Caco-2 (cell line): ENCODE measurements around the gene TMEM117. TPM values are rescaled to one million over a fixed set of nuclear protein-coding genes. Genes with fewer than 3 reads are reported as not detected.

ENCODE experiments used
- BruUV-seq: library from RNA; stranded (reverse); fragments of 400-500 nt; replicated peaks from 2 replicates; lab custom pipeline; 2021; lab: Mats Ljungman, UMichigan
- CTCF ChIA-PET: fragments of 300-600 bp; sonication (Branson Sonifier 250); formaldehyde crosslinking; loops from one replicate; lab custom pipeline; 2022; ENCODE audit warnings: antibody characterized with exemption; lab: Charles Lee
- POLR2A ChIA-PET: fragments of 300-600 bp; sonication (Branson Sonifier 250); formaldehyde crosslinking; loops from one replicate; lab custom pipeline; 2022; ENCODE audit warnings: antibody characterized with exemption; lab: Charles Lee
- DNase-seq, 2 experiments: peaks; one replicate each; pipeline versions ENCODE4 v3.0.0 to v3.0.0-alpha.2; 2020 to 2022
- H3K27me3 ChIP-seq: replicated peaks from 2 replicates; pipeline ENCODE4 v1.6.0; 2011; ENCODE audit warnings: low read length; ENCODE audit not compliant: control insufficient read depth, insufficient read depth
- H3K36me3 ChIP-seq: 2 replicates; pipeline ENCODE4 v1.5.1; 2011; ENCODE audit warnings: low read length; ENCODE audit not compliant: control insufficient read depth, insufficient read depth
- H3K4me1 ChIP-seq: fragments of 250-450 bp; sonication (Bioruptor Pico); 2 replicates; pipeline ENCODE4 v1.5.1; 2020; ENCODE audit warnings: mild to moderate bottlenecking
- H3K4me3 ChIP-seq: 2 replicates; pipeline ENCODE4 v1.5.1; 2011; ENCODE audit warnings: low read depth, mild to moderate bottlenecking, control low read depth, low read length
- H3K9me3 ChIP-seq: fragments of 250-450 bp; sonication (Bioruptor Pico); 2 replicates; pipeline ENCODE4 v1.5.1; 2020; ENCODE audit warnings: mild to moderate bottlenecking, moderate library complexity
- H3K27ac Mint-ChIP-seq: one replicate; pipeline ENCODE4 v1.8.0; 2022; ENCODE audit warnings: mixed read lengths; ENCODE audit not compliant: unreplicated experiment
- H3K27me3 Mint-ChIP-seq: one replicate; pipeline ENCODE4 v1.8.0; 2022; ENCODE audit warnings: mixed read lengths; ENCODE audit not compliant: insufficient read depth, unreplicated experiment
- H3K36me3 Mint-ChIP-seq: one replicate; pipeline ENCODE4 v1.8.0; 2022; ENCODE audit warnings: mild to moderate bottlenecking, mixed read lengths; ENCODE audit not compliant: insufficient read depth, unreplicated experiment
- H3K4me1 Mint-ChIP-seq: one replicate; pipeline ENCODE4 v1.8.0; 2022; ENCODE audit warnings: low read depth, mixed read lengths; ENCODE audit not compliant: unreplicated experiment
- H3K4me3 Mint-ChIP-seq: one replicate; pipeline ENCODE4 v1.8.0; 2022; ENCODE audit warnings: mild to moderate bottlenecking, moderate library complexity, mixed read lengths; ENCODE audit not compliant: unreplicated experiment
- H3K9me3 Mint-ChIP-seq: one replicate; pipeline ENCODE4 v1.8.0; 2022; ENCODE audit warnings: mixed read lengths; ENCODE audit not compliant: unreplicated experiment
- intact Hi-C: fragments of 100-400 bp; cut with micrococcal nuclease; formaldehyde crosslinking; loops from one replicate; pipeline ENCODE4 v1.10.0; 2022; ENCODE audit not compliant: unreplicated experiment
- total RNA-seq: library from RNA; stranded (reverse); gene quantifications from 2 replicates; pipeline ENCODE4 v1.2.3, GENCODE V29; 2022
- TF ChIP-seq, protein P1 (sequence below), 2 experiments: fragments of 200-600 bp in 1 of 2; IDR thresholded peaks; 1 replicate in 1 of 2; 2 replicates in 1 of 2; pipeline versions ENCODE4 v1.5.1 to v1.8.0; 2011 to 2022; ENCODE audit warnings: antibody characterized with exemption in 1 of 2, control low read depth in 1 of 2, inconsistent platforms in 1 of 2, low read depth in 1 of 2, low read length in 1 of 2, mild to moderate bottlenecking in 1 of 2, moderate library complexity in 1 of 2; ENCODE audit not compliant: insufficient read depth in 1 of 2, severe bottlenecking in 1 of 2, unreplicated experiment in 1 of 2

The TMEM117 gene
- total RNA-seq, 1 experiment from 2014 or later, result 34.1 TPM

DNA sequence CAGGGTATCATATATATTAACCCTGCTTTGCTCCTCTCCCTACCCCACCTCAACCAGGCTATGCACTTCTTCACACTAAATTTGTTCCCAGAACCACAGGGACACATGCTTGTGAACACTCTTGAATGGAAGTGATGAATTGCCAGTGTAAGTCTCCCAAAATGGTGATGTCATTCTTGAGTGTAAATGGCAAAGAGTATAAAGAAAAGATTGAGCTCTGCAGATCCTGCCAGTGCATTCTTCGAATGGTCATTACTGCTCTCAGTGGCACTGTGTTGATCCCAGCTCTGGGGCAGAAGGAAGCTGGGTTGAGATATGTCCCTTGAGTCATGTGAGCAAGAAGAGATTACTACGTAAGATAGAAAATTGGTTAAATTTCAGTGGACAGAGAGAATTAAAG, 313.1 kb downstream of the TMEM117 start:
- no peak for DNase-seq
- H3K27me3 Mint-ChIP-seq, result no peaks in the 10 kb centered on the region
- CTCF ChIA-PET, result no interaction called here
- BruUV-seq, result no TSS peak
- no peak overlapping the region for H3K4me3 Mint-ChIP-seq
- H3K9me3 Mint-ChIP-seq, result no peaks in the 10 kb centered on the region
- no peak overlapping the region for H3K4me3 ChIP-seq
- no peaks in the 10 kb centered on the region for H3K27me3 ChIP-seq
- no peak overlapping the region for H3K27ac Mint-ChIP-seq
- POLR2A ChIA-PET, result no interaction called here
- H3K36me3 Mint-ChIP-seq, result no peaks in the 10 kb centered on the region
- no peaks in the 10 kb centered on the region; the same call in 1 of the 2 replicates for H3K36me3 ChIP-seq
- no peaks in the 10 kb centered on the region for H3K9me3 ChIP-seq
- TF ChIP-seq, protein P1, sequence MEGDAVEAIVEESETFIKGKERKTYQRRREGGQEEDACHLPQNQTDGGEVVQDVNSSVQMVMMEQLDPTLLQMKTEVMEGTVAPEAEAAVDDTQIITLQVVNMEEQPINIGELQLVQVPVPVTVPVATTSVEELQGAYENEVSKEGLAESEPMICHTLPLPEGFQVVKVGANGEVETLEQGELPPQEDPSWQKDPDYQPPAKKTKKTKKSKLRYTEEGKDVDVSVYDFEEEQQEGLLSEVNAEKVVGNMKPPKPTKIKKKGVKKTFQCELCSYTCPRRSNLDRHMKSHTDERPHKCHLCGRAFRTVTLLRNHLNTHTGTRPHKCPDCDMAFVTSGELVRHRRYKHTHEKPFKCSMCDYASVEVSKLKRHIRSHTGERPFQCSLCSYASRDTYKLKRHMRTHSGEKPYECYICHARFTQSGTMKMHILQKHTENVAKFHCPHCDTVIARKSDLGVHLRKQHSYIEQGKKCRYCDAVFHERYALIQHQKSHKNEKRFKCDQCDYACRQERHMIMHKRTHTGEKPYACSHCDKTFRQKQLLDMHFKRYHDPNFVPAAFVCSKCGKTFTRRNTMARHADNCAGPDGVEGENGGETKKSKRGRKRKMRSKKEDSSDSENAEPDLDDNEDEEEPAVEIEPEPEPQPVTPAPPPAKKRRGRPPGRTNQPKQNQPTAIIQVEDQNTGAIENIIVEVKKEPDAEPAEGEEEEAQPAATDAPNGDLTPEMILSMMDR (IDR thresholded peaks at IDR 0.05; ENCODE audit: insufficient read depth in 1 of 2, low read depth in 1 of 2, low read length in 1 of 2, severe bottlenecking in 1 of 2, unreplicated experiment in 1 of 2), result no peak
- H3K4me1 Mint-ChIP-seq, result no peaks in the 10 kb centered on the region
- intact Hi-C loops, result no loop called here
- H3K4me1 ChIP-seq, result no peaks in the 10 kb centered on the region

DNA sequence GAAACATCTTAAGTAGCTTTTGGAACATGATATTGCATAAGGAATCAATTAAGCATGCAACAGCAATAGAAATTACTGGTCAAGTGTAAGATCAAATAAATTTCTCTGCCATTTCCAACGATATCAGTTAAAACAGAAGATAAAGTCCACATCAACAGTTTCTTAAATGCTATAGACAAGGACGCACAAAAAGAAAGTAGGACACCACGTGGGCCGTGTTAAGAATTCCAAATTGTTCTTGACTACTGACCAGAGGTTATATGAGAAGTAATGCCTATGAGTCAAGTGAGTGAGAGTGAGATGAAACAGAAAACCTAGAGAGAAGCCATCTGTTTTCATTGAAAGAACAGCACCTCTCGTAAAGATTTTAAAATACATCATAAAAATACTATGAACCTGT, 318.2 kb downstream of the TMEM117 start:
- ChIA-PET POLR2A (no interaction called here), CTCF (no interaction called here)
- no peaks in the 10 kb centered on the region for H3K36me3 ChIP-seq
- Mint-ChIP-seq H3K4me3 (no peak overlapping the region), H3K27me3 (no peaks in the 10 kb centered on the region), H3K27ac (no peak overlapping the region), H3K36me3 (no peaks in the 10 kb centered on the region), H3K4me1 (peaks cover 6% of the 10 kb centered on the region), H3K9me3 (no peaks in the 10 kb centered on the region)
- H3K4me3 ChIP-seq, result no peak overlapping the region
- intact Hi-C loops, result no loop called here
- TF ChIP-seq, protein P1 (IDR thresholded peaks at IDR 0.05; ENCODE audit: insufficient read depth in 1 of 2, low read depth in 1 of 2, low read length in 1 of 2, severe bottlenecking in 1 of 2, unreplicated experiment in 1 of 2), result no peak
- no peak for DNase-seq
- no TSS peak for BruUV-seq
- no peaks in the 10 kb centered on the region for H3K27me3 ChIP-seq
- H3K9me3 ChIP-seq, result no peaks in the 10 kb centered on the region
- no peaks in the 10 kb centered on the region for H3K4me1 ChIP-seq

DNA sequence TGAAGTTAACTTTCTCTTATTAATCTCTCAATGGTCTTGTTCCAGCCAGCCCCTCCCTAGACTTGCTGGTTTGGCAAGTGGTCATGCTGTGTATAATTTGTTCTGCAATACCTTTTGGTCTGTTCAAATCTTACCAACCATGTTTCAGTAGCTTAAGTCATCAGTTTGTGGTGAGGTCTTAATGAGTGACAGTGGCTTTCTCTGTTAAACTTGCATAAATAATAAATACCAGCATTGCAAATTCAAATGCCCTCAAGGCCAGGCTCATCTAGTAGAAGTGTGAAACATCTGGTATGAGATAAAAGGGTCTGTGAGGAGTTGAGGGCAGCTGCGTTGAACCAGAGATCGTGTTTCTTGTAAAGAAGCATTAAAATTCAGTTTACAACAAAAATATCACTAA, 319.5 kb downstream of the TMEM117 start:
- CTCF ChIA-PET, result no interaction called here
- Histone ChIP-seq H3K4me1 (no peaks in the 10 kb centered on the region), H3K4me3 (no peak overlapping the region), H3K9me3 (no peaks in the 10 kb centered on the region), H3K27me3 (no peaks in the 10 kb centered on the region), H3K36me3 (no peaks in the 10 kb centered on the region)
- H3K27ac Mint-ChIP-seq, result no peak overlapping the region
- H3K9me3 Mint-ChIP-seq, result no peaks in the 10 kb centered on the region
- H3K4me3 Mint-ChIP-seq, result no peak overlapping the region
- BruUV-seq, result no TSS peak
- H3K27me3 Mint-ChIP-seq, result no peaks in the 10 kb centered on the region
- H3K36me3 Mint-ChIP-seq, result no peaks in the 10 kb centered on the region
- peaks cover 6% of the 10 kb centered on the region for H3K4me1 Mint-ChIP-seq
- TF ChIP-seq, protein P1 (IDR thresholded peaks at IDR 0.05; ENCODE audit: insufficient read depth in 1 of 2, low read depth in 1 of 2, low read length in 1 of 2, severe bottlenecking in 1 of 2, unreplicated experiment in 1 of 2), result no peak
- POLR2A ChIA-PET, result no interaction called here
- DNase-seq, result no peak
- intact Hi-C loops, result no loop called here
